ENCODE measurements around the gene C1orf52. TPM values are rescaled to one million over a fixed set of nuclear protein-coding genes. Genes with fewer than 3 reads are reported as not detected.

C1orf52 gene
- total and polyA plus RNA-seq, 9 of the 15 experiments (the other 6 are each of a cell fraction or from before 2014, with no cell fraction given), result 17.0 to 38.5 (median 33.0) TPM

DNA sequence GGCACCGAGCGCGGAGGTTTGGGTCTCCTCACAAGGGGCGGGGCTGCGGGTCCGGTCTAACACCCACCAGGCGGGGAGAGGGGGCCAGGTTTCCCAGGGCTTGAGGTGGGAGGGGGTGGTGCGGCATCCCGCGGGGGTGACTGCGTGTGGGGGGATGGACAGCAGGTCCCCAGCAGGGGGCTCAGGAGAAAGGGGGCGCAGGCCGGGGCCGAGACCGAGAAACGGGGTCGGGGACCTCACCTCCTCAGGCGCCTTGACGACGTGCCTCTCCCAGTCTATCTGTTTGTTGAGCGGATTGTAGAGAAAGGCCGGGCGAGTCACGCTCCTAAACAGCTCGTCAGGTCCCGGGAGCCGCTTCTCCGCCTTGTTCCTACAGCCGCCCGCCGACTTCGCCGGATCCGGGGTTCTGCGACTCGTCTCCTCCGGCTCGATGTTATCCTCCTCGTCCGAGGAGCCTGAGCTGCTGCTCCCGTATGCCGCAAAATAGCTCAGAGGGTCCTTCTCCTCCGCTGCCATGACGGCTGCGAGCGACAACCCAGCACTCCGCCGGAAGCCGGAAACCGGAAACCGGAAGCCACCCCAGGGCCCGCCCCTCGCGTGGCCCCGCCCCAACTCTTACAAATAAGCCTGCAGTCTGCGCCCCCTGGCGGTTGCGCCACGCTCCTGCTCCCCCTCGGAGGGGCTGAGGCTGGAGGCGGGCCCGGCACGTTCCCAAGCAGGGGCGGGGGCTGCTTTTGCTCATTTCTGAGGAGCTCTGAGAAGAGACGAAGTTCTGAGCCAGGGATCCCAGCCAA lies at the start of gene C1orf52 (continued):
- TF ChIP-seq, protein P1, sequence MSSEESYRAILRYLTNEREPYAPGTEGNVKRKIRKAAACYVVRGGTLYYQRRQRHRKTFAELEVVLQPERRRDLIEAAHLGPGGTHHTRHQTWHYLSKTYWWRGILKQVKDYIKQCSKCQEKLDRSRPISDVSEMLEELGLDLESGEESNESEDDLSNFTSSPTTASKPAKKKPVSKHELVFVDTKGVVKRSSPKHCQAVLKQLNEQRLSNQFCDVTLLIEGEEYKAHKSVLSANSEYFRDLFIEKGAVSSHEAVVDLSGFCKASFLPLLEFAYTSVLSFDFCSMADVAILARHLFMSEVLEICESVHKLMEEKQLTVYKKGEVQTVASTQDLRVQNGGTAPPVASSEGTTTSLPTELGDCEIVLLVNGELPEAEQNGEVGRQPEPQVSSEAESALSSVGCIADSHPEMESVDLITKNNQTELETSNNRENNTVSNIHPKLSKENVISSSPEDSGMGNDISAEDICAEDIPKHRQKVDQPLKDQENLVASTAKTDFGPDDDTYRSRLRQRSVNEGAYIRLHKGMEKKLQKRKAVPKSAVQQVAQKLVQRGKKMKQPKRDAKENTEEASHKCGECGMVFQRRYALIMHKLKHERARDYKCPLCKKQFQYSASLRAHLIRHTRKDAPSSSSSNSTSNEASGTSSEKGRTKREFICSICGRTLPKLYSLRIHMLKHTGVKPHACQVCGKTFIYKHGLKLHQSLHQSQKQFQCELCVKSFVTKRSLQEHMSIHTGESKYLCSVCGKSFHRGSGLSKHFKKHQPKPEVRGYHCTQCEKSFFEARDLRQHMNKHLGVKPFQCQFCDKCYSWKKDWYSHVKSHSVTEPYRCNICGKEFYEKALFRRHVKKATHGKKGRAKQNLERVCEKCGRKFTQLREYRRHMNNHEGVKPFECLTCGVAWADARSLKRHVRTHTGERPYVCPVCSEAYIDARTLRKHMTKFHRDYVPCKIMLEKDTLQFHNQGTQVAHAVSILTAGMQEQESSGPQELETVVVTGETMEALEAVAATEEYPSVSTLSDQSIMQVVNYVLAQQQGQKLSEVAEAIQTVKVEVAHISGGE (CRISPR knock-in tag; IDR thresholded peaks at IDR 0.05), result peak in 1 of 3 experiments; percentile 57; a peak in 1 of 6 replicates
- TF ChIP-seq HEY1 (CRISPR knock-in tag; IDR thresholded peaks at IDR 0.05; ENCODE audit: borderline replicate concordance) (no peak), HDGF (IDR thresholded peaks at IDR 0.05) (no peak), ZNF197 (CRISPR knock-in tag; IDR thresholded peaks at IDR 0.05; ENCODE audit: low read depth) (no peak), MEF2A (IDR thresholded peaks at IDR 0.05; ENCODE audit: control insufficient read depth, low read depth, low read length) (no peak), JUND (IDR thresholded peaks at IDR 0.05; ENCODE audit: borderline replicate concordance, low read depth, low read length) (peak; percentile 47; the same call in 1 of the 2 replicates), JUND (tag; IDR thresholded peaks at IDR 0.05; ENCODE audit: borderline replicate concordance, low read depth, low read length) (peak; percentile 19; the same call in 1 of the 3 replicates), TRIM28 (IDR thresholded peaks at IDR 0.05) (no peak), ZNF57 (CRISPR knock-in tag; IDR thresholded peaks at IDR 0.05) (no peak), CREM (IDR thresholded peaks at IDR 0.05; ENCODE audit: low read depth) (peak; percentile 77), ZC3H11A (IDR thresholded peaks at IDR 0.05; ENCODE audit: low read depth, low read length) (no peak), CCAR2 (IDR thresholded peaks at IDR 0.05; ENCODE audit: low read depth, low read length) (no peak), SP1 (CRISPR knock-in tag; IDR thresholded peaks at IDR 0.05) (peak; percentile 95), SAFB2 (IDR thresholded peaks at IDR 0.05; ENCODE audit: borderline replicate concordance, low read depth, low read length, severe bottlenecking) (no peak), FIP1L1 (IDR thresholded peaks at IDR 0.05; ENCODE audit: low read depth, low read length, poor library complexity, severe bottlenecking) (peak; percentile 39)
- TF ChIP-seq, protein P2, sequence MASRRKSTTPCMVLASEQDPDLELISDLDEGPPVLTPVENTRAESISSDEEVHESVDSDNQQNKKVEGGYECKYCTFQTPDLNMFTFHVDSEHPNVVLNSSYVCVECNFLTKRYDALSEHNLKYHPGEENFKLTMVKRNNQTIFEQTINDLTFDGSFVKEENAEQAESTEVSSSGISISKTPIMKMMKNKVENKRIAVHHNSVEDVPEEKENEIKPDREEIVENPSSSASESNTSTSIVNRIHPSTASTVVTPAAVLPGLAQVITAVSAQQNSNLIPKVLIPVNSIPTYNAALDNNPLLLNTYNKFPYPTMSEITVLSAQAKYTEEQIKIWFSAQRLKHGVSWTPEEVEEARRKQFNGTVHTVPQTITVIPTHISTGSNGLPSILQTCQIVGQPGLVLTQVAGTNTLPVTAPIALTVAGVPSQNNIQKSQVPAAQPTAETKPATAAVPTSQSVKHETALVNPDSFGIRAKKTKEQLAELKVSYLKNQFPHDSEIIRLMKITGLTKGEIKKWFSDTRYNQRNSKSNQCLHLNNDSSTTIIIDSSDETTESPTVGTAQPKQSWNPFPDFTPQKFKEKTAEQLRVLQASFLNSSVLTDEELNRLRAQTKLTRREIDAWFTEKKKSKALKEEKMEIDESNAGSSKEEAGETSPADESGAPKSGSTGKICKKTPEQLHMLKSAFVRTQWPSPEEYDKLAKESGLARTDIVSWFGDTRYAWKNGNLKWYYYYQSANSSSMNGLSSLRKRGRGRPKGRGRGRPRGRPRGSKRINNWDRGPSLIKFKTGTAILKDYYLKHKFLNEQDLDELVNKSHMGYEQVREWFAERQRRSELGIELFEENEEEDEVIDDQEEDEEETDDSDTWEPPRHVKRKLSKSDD (conservative IDR thresholded peaks at IDR 0.05; ENCODE audit: low read length), result no peak
- TF ChIP-seq, protein P3, sequence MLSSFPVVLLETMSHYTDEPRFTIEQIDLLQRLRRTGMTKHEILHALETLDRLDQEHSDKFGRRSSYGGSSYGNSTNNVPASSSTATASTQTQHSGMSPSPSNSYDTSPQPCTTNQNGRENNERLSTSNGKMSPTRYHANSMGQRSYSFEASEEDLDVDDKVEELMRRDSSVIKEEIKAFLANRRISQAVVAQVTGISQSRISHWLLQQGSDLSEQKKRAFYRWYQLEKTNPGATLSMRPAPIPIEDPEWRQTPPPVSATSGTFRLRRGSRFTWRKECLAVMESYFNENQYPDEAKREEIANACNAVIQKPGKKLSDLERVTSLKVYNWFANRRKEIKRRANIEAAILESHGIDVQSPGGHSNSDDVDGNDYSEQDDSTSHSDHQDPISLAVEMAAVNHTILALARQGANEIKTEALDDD (IDR thresholded peaks at IDR 0.05), result no peak
- TF ChIP-seq, protein P4, sequence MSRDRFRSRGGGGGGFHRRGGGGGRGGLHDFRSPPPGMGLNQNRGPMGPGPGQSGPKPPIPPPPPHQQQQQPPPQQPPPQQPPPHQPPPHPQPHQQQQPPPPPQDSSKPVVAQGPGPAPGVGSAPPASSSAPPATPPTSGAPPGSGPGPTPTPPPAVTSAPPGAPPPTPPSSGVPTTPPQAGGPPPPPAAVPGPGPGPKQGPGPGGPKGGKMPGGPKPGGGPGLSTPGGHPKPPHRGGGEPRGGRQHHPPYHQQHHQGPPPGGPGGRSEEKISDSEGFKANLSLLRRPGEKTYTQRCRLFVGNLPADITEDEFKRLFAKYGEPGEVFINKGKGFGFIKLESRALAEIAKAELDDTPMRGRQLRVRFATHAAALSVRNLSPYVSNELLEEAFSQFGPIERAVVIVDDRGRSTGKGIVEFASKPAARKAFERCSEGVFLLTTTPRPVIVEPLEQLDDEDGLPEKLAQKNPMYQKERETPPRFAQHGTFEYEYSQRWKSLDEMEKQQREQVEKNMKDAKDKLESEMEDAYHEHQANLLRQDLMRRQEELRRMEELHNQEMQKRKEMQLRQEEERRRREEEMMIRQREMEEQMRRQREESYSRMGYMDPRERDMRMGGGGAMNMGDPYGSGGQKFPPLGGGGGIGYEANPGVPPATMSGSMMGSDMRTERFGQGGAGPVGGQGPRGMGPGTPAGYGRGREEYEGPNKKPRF (IDR thresholded peaks at IDR 0.05; ENCODE audit: low read depth, low read length), result no peak
